Esophagus (tissue), 2 donors: Measurements from ENCODE around the gene OSTN. TPM values are rescaled to one million over a fixed set of nuclear protein-coding genes. Genes with fewer than 3 reads are reported as not detected.

Experiments used
- polyA plus RNA-seq, 2 donors: library from polyadenylated mRNA; stranded (reverse); fragments of 200-250 nt; gene quantifications; one replicate each; pipeline ENCODE4 v1.2.3, GENCODE V29; 2013
- donor health status: healthy with polysubstance abuse.
- donor health status: Bipolar disorder and iron deficiency.

OSTN gene
- polyA plus RNA-seq, 2 donors: not detected

Other genes with a start within 250 kb of the OSTN start
- 10 to 100 TPM; 12.8 to 14.9 TPM for gene CCDC50, start 130.2 kb downstream of the OSTN start, polyA plus RNA-seq
- under 1 TPM in 1 of 2 donors, not detected in 1; 0.04 TPM for gene UTS2B, start 131.3 kb downstream of the OSTN start, polyA plus RNA-seq